Fibroblast of lung (primary cell): ENCODE measurements around the gene DGKA.

ENCODE experiments used
- CTCF ChIP-seq, 2 donors: IDR thresholded peaks in 1 of 2; conservative IDR thresholded peaks in 1 of 2; 1 replicate in 1 of 2; 2 replicates in 1 of 2; pipeline ENCODE4 v1.5.1; 2011 to 2012; ENCODE audit warnings: low read length in 2 of 2, control low read depth in 1 of 2, inconsistent platforms in 1 of 2, low read depth in 1 of 2, mild to moderate bottlenecking in 1 of 2
- EZH2 ChIP-seq: IDR thresholded peaks from 2 replicates; pipeline ENCODE4 v1.5.1; 2012; ENCODE audit warnings: low read length, control low read depth, mild to moderate bottlenecking; ENCODE audit errors: missing control alignments

- no peak for TF ChIP-seq CTCF (conservative IDR thresholded peaks at IDR 0.05 in 1 of 2, IDR thresholded peaks at IDR 0.05 in 1 of 2; ENCODE audit: low read depth in 1 of 2, low read length in 2 of 2)
- no peak for TF ChIP-seq EZH2
Measured at GRCh38 chr12:55972456-55972855, 41.5 kb downstream of the DGKA start.
